HUDEP-2 (cell line): Measurements from ENCODE around the gene FCF1.

ENCODE experiments used
- DNase-seq, 76 experiments: peaks; one replicate each; lab custom pipeline; 2025; ENCODE audit not compliant: unreplicated experiment in 76 of 76; lab: John Stamatoyannopoulos, UW

FCF1 gene

DNA sequence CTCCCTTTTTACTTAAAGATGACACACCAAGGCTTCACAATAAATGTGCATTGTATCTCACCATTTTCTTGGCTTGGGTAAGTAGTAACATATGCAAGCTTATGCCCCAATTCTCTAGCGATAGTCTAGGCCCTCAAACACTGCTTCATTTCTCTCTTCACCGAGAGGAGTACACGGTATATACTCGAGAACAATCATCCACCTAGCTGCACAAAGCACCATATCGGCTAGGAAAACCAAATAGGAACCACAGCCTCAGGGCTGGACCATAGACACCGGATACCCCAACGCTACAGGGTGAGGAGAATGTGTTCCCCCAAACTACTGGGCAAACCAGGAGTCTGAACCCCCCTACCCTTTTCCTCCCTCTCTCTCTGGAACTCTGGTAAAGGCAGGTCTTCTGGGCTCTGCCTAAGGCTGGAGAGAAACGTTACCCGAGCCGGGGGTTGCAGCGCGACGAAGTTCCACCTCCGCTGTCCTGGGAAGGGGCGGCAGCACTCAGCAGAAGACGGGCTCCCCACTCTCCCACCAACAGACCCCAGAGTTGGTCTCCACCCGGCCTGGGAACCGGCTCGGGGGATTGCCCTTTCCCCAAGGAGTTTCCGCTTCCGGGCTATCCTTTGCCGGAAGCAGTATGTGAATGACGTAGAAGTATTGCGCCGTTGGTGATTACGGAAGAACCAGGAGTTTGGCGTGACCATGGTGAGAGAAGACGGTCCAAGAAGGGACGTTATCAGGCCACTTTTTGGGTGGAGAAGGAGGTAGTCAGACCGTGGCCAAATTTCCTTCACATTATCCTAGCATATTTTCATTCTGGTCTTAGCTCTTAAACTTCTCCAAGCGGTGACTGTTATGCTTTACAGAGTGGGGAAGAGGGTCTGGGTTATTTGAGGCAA, at the start of gene FCF1, which contains the start of gene AREL1:
FCF1 (plus strand) TSS at position 646 of the 896 bp plus-strand sequence; CDS start at position 700, 54 bp downstream.
AREL1 (minus strand) TSS at position 582 of the 896 bp plus-strand sequence. CDS start 27,465 bp downstream, outside the sequence.
- no peak for DNase-seq

GRCh38 chr14:74663884-74664283, 49.1 kb upstream of the FCF1 start:
- no peak for DNase-seq

DNA sequence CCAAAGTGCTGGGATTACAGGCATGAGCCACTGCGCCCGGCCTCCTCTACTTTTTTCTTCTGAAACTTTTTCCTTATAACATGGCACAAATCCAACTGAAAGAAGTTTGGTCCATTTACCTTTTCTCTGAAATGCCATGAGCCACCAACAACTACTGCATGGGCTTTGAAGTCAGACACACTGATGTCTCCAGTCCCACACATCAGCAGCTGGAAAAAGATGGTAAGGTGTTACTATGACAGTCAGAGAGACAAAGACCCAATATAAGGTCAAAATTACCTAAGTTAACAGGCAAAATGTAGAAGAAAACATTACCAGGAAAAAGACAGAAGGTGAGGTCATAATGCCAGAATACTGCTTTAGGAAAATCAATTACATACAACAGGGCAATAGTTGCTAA, 48.2 kb upstream of the FCF1 start:
- no peak for DNase-seq

DNA sequence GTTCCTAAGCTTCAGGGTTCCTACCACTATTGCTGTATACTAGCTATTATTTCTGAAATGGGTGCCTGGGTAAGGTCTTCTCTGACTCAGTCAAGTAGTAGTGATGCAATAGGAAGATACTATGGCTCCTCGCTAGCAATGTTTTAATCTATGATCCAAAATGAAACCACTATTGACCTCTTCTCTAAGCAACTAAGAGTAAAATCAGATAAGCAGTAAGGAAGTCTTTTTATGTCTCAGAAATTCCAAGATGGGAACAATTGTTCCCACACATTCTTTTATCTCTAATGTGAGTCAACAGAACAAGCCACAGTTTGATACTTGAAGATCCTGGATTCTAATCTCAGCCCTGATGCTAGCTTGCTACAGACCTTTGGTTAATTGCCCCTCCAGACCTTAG, 45.2 kb upstream of the FCF1 start:
- DNase-seq, result no peak

DNA sequence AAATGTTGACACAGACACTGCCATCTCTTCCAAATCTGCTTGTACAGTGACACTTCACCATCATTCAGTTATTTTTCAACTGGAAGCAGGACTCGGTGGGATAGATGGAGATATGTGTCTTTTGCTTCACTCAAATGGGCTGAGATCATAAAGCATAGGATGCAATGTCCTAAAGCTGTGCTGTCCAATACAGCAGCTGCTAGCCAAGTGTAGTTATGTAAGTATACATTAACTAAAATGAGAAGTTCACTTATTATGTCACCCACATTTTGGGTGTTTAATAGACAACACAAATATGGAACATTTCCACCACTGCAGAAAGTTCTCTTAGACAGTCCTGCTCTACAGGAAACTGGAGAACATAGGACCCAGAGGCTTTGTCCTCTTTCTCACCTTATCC, 43.7 kb upstream of the FCF1 start:
- DNase-seq, result no peak

- no peak for DNase-seq
Measured at GRCh38 chr14:74669846-74670245, 43.1 kb upstream of the FCF1 start.

GRCh38 chr14:74670726-74671411, 42.1 kb upstream of the FCF1 start:
- DNase-seq, result no peak

DNA sequence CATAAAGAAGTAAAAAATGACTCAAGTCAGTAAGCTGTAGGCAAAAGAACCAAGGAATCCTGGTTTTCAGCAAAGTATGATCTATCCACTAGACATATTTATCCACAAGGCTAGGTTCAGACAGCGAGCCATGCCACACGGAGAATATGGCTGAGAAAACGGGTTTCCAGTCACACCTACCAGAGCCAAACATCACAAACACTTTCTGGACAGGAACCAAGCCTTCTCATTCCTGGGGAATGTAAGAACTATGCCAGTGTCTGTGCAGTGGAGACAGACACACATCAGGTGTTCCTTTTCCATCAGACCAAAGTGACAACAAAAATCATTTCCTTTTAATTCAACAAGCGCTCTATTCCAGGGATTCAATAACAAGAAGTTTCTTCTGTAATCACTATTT, 41.2 kb upstream of the FCF1 start:
- no peak for DNase-seq

- DNase-seq, result no peak
Measured at GRCh38 chr14:74673768-74674167, 39.2 kb upstream of the FCF1 start.

DNA sequence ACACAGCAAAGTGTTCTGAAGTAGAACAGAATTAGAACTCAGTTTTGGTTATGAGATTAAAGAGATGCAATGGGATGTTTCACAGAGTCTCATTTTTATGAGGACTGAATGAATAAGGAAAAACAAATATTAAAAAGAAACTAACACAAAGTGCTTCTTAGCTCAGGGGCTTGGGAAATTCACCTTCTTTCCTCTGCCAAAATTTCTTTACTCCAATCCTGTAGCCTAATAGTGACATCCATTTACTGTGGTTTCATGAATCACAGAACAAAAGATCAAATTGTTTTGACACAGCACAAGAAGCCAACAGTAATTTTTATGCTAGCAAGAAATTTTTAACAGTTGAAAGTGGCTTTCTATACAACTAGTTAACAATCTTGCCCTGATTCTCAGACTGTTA, 37.7 kb upstream of the FCF1 start:
- DNase-seq, result no peak

DNA sequence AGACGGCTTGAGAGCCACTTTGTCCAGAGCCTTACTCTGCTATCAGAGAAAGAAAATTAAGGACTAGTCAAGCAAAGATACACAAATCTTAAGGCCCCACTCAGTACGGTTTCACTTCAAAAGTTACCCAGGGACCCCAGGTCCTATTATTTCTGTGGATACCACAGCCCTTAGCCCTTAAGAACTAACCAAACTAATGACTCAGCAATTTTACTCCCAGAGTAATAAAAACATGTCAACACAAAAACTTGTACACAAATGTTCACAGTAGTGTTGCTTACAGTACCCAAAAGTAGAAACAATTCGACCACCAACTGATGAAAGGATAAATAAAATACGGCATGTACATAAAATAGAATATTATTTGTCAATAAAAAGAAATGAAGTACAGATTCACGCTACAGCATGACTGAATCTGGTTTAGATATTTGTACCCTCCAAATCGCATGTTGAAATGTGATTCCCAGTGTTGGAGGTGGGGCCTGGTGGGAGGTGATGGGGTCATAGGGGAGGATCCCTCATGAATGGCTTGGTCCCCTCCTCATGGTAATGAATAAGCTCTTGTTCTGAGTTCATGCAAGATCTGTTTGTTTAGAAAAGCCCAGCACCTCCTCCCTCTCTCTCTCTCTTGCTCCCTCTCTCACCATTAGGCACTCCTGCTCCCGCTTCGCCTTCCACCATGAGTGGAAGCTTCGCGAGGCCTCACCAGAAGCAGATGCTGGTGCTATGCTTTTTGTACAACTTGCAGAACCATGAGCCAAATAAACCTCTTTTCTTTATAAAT, 30.6 kb upstream of the FCF1 start:
- DNase-seq, result no peak

GRCh38 chr14:74683406-74683805, 29.5 kb upstream of the FCF1 start:
- DNase-seq, result no peak

DNA sequence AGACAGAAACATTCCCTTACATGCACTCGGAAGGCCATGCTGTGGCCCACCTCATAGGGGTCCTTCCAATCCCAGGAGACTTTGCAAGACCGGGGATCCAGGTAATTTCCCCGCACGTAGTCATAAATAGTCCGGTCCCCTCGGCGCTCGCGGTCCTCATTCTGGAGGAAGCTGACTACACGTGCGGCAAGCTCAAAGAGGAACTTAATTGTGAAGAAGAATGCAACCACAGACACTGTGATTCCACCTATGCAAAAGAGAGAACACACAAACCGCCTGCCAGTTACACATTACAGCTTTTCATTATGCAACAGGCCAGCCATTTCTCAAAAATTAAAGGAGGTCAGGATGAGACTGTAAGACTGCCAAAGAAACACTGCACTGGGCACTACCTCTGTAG, 28.5 kb upstream of the FCF1 start:
- DNase-seq, result no peak

- DNase-seq, result no peak
Measured at GRCh38 chr14:74685056-74685455, 27.9 kb upstream of the FCF1 start.

DNA sequence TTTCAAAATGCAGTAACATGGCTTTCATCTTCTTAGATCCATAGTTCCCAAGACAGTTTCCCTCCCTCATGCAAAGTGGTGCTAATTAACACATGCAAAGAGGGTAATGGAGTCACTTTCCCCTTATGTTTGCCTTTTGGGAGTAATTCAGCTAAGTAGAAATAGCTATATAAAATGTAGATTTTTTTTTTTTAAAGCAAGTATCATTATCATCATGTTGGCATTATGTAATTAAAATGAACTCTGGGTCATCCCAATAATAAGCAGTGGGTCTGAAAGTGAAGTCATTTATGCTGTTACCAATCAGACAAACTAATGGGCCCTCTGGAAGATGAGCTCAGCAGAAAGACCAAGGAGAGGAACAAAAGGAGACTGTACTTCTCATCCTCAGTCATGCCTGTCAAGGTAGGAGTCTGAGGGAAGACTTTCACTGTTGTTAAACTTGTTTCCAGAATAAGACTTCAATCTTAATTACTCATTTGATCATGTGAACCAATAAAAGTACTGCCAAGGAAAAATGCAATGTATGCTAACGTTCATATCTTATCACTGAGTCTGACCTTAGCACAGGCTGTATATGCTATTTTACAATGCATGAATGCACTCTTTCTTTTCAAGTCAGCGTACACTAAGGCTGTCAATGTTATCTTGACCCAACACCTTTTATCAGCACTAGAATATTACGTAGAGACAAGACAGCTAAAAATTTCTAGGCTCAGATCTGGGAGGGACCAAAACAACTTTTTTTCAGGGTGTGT, 26.8 kb upstream of the FCF1 start:
- peak in 34 of 76 experiments; percentile 10 to 86 (median 59) for DNase-seq

DNA sequence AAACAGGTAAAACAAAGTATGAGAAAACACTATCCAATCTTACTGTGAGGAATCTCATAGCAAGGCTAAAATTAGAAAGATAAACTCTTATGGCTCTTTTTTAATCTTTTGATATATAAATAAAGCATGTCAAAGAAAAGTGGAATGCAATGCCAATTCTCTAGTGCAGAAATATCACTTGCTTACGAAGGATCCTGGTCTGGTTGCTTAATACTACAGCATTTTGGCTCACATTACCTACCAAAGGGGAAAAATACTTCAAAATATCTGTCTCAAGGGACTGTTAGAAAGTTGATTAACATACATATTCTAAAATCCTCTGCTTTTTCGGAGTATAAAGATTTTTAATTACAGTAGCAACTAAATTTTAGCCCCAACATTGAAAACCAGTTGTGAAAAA, 21.5 kb upstream of the FCF1 start:
- DNase-seq, result no peak

DNA sequence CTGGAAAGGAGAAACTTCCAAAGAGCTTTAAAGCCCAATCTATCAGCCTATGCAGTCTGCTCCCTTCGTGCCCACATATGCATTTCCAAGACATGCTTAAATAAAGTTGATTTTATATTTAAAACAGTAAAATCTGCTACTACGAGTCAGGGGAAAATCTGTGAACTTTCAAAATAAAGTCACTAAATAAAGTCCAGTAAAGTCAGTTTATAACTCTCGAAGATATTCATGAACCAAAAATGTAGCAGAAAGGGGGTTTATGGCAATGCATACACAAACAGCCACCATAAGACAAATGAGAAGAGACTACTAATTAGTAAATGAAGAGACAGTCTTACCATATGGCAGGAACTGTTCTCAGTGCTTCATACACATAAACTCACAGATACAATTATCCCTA, 19.8 kb upstream of the FCF1 start:
- no peak for DNase-seq

- DNase-seq, result peak in 31 of 76 experiments; percentile 3 to 35 (median 16)
Measured at GRCh38 chr14:74695406-74695805, 17.5 kb upstream of the FCF1 start.

- no peak for DNase-seq
Measured at GRCh38 chr14:74697011-74697410, 15.9 kb upstream of the FCF1 start.

DNA sequence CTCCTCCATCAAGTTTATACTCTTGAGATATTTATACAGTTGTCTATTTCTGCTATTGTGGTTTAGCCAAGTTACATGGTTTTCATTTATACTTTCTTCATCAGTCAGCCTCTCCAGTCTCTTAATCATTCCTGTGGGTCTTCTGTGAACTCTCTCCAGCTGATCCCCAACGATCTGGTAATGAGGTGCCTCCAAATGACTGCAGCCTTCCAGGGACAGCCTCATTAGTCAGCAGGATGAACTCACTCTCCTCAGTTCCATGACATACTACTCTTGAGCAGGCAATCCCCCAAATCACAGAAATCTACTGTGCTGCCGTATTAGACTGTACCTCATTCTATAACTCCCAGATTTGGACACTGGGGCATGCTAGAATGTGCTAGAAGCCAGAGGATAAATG, 15.4 kb upstream of the FCF1 start:
- DNase-seq, result no peak
